ENCODE results near the gene DAPK2. TPM values are rescaled to one million over a fixed set of nuclear protein-coding genes. Genes with fewer than 3 reads are reported as not detected.
A peak's percentile ranks its signal among the peaks of the same experiment; 100 is the strongest.

The DAPK2 gene
- total and polyA plus RNA-seq, 2 of the 13 experiments (the other 11 are each of a cell fraction or from before 2014, with no cell fraction given): 0.33 to 0.63 TPM

DNA sequence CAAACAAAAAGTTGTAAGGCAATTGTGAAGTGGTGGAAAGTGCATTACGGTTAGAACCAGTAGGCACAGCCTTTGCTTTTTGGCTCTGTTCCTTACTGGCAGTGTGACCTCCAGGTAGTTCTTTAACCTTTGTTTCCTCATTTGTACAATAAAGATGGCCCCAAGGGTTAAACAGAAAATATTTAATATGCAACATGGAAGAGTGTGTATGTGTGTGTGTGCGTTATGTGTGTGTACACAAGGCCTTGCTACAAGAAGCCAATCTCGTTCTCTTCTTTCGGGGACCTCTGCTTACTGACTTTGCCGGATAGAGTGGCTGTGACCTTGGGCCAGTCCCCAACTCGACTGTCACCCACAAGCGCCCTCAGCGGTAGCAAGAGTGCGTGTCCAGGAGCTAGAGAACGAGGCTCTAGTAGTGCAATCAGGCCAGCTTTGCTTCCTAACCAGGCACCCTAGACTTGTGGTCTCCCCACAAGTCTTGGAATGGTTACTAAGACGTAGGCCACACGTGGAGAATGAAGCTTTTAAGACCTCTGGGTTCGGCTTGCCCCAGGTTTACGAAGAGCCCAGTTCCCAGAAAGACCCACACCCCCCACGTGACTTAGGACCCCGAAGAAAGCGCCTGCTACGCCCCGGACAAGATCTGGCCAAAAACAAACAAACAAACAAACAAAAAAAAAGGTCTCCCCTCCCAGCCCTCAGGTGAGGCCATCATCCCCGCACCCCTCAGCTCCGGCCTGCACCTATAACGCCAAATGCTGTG lies 46.8 kb upstream of the DAPK2 start (continued):
- TF ChIP-seq ZNF589 (CRISPR knock-in tag; conservative IDR thresholded peaks at IDR 0.05) (no peak), HDAC2 (CRISPR knock-in tag; IDR thresholded peaks at IDR 0.05) (no peak), REPIN1 (CRISPR knock-in tag; IDR thresholded peaks at IDR 0.05; ENCODE audit: borderline replicate concordance, low read depth) (no peak; the same call in 1 of the 2 replicates), NCOR1 (IDR thresholded peaks at IDR 0.05; ENCODE audit: borderline replicate concordance, low read length) (0 out of 2 replicates have a peak, but pooled peaks have one; percentile 4), ZNF446 (CRISPR knock-in tag; IDR thresholded peaks at IDR 0.05) (no peak), SP1 (IDR thresholded peaks at IDR 0.05) (no peak), SP1 (CRISPR knock-in tag; IDR thresholded peaks at IDR 0.05) (no peak), ZBTB38 (CRISPR knock-in tag; IDR thresholded peaks at IDR 0.05) (no peak), POLR2AphosphoS5 (IDR thresholded peaks at IDR 0.05; ENCODE audit: low read depth, low read length) (no peak), ZNF891 (CRISPR knock-in tag; IDR thresholded peaks at IDR 0.05) (no peak)
- TF ChIP-seq, protein P1, sequence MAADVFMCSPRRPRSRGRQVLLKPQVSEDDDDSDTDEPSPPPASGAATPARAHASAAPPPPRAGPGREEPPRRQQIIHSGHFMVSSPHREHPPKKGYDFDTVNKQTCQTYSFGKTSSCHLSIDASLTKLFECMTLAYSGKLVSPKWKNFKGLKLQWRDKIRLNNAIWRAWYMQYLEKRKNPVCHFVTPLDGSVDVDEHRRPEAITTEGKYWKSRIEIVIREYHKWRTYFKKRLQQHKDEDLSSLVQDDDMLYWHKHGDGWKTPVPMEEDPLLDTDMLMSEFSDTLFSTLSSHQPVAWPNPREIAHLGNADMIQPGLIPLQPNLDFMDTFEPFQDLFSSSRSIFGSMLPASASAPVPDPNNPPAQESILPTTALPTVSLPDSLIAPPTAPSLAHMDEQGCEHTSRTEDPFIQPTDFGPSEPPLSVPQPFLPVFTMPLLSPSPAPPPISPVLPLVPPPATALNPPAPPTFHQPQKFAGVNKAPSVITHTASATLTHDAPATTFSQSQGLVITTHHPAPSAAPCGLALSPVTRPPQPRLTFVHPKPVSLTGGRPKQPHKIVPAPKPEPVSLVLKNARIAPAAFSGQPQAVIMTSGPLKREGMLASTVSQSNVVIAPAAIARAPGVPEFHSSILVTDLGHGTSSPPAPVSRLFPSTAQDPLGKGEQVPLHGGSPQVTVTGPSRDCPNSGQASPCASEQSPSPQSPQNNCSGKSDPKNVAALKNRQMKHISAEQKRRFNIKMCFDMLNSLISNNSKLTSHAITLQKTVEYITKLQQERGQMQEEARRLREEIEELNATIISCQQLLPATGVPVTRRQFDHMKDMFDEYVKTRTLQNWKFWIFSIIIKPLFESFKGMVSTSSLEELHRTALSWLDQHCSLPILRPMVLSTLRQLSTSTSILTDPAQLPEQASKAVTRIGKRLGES (CRISPR knock-in tag; IDR thresholded peaks at IDR 0.05; ENCODE audit: borderline replicate concordance): no peak
- TF ChIP-seq, protein P2, sequence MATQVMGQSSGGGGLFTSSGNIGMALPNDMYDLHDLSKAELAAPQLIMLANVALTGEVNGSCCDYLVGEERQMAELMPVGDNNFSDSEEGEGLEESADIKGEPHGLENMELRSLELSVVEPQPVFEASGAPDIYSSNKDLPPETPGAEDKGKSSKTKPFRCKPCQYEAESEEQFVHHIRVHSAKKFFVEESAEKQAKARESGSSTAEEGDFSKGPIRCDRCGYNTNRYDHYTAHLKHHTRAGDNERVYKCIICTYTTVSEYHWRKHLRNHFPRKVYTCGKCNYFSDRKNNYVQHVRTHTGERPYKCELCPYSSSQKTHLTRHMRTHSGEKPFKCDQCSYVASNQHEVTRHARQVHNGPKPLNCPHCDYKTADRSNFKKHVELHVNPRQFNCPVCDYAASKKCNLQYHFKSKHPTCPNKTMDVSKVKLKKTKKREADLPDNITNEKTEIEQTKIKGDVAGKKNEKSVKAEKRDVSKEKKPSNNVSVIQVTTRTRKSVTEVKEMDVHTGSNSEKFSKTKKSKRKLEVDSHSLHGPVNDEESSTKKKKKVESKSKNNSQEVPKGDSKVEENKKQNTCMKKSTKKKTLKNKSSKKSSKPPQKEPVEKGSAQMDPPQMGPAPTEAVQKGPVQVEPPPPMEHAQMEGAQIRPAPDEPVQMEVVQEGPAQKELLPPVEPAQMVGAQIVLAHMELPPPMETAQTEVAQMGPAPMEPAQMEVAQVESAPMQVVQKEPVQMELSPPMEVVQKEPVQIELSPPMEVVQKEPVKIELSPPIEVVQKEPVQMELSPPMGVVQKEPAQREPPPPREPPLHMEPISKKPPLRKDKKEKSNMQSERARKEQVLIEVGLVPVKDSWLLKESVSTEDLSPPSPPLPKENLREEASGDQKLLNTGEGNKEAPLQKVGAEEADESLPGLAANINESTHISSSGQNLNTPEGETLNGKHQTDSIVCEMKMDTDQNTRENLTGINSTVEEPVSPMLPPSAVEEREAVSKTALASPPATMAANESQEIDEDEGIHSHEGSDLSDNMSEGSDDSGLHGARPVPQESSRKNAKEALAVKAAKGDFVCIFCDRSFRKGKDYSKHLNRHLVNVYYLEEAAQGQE (IDR thresholded peaks at IDR 0.05; ENCODE audit: borderline replicate concordance in 1 of 2, low read depth in 1 of 2, low read length in 2 of 2): peak in 1 of 2 experiments; percentile 1; a peak in 1 of 4 replicates
- TF ChIP-seq, protein P3, sequence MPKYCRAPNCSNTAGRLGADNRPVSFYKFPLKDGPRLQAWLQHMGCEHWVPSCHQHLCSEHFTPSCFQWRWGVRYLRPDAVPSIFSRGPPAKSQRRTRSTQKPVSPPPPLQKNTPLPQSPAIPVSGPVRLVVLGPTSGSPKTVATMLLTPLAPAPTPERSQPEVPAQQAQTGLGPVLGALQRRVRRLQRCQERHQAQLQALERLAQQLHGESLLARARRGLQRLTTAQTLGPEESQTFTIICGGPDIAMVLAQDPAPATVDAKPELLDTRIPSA (CRISPR knock-in tag; IDR thresholded peaks at IDR 0.05; ENCODE audit: borderline replicate concordance): no peak
- TF ChIP-seq, protein P4, sequence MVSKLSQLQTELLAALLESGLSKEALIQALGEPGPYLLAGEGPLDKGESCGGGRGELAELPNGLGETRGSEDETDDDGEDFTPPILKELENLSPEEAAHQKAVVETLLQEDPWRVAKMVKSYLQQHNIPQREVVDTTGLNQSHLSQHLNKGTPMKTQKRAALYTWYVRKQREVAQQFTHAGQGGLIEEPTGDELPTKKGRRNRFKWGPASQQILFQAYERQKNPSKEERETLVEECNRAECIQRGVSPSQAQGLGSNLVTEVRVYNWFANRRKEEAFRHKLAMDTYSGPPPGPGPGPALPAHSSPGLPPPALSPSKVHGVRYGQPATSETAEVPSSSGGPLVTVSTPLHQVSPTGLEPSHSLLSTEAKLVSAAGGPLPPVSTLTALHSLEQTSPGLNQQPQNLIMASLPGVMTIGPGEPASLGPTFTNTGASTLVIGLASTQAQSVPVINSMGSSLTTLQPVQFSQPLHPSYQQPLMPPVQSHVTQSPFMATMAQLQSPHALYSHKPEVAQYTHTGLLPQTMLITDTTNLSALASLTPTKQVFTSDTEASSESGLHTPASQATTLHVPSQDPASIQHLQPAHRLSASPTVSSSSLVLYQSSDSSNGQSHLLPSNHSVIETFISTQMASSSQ (IDR thresholded peaks at IDR 0.05; ENCODE audit: low read depth): no peak
- TF ChIP-seq, protein P4 (CRISPR knock-in tag; IDR thresholded peaks at IDR 0.05; ENCODE audit: borderline replicate concordance): no peak
- TF ChIP-seq, protein P5, sequence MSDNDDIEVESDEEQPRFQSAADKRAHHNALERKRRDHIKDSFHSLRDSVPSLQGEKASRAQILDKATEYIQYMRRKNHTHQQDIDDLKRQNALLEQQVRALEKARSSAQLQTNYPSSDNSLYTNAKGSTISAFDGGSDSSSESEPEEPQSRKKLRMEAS (IDR thresholded peaks at IDR 0.05): no peak; the same call in none of the 2 replicates
- TF ChIP-seq, protein P6, sequence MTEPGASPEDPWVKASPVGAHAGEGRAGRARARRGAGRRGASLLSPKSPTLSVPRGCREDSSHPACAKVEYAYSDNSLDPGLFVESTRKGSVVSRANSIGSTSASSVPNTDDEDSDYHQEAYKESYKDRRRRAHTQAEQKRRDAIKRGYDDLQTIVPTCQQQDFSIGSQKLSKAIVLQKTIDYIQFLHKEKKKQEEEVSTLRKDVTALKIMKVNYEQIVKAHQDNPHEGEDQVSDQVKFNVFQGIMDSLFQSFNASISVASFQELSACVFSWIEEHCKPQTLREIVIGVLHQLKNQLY (CRISPR knock-in tag; IDR thresholded peaks at IDR 0.05): no peak

Data from HepG2 (cell line).